ENCODE measurements around the gene PTCD3.
A peak's percentile ranks its signal among the peaks of the same experiment; 100 is the strongest.

The PTCD3 gene

DNA sequence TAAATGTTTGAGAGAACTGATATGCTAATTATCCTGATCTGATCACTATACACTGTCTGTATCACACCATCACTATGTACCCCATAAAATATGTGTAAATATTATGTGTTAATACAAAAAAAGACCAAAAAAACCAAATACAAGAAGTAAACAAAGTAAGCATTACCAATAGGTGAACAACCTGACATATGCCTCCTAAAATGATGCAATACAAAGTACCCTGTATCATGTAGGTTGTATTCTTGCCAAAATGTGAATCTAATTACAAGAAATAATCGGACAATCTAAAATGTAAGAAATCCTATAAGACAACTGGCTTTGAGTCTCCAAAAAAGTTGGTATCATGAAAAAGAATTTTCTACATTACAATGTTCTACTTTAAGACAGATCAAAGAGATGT lies 8.1 kb upstream of the PTCD3 start:
- Histone ChIP-seq H4K20me1 (ENCODE audit: insufficient read depth) (0 out of 2 replicates have a peak, but pooled peaks cover 9% of the 10 kb centered on the region), H3K4me1 (ENCODE audit: low read depth, poor library complexity, severe bottlenecking) (peaks cover 3% of the 10 kb centered on the region), H3K4me2 (no peak overlapping the region), H3K27ac (no peak overlapping the region), H3K4me3 (IDR thresholded peaks at IDR 0.05; ENCODE audit: insufficient read depth, low read depth, low read length) (no peak overlapping the region), H3K79me2 (ENCODE audit: insufficient read depth, low read depth) (peaks cover 63% of the 10 kb centered on the region), H2AFZ (ENCODE audit: low read depth) (no peak overlapping the region), H3K27me3 (ENCODE audit: insufficient read depth, low read depth) (no peaks in the 10 kb centered on the region), H3K36me3 (ENCODE audit: insufficient read depth) (peaks cover 51% of the 10 kb centered on the region; the same call in 1 of the 2 replicates), H3K9ac (no peak overlapping the region)
- TF ChIP-seq, protein P1, sequence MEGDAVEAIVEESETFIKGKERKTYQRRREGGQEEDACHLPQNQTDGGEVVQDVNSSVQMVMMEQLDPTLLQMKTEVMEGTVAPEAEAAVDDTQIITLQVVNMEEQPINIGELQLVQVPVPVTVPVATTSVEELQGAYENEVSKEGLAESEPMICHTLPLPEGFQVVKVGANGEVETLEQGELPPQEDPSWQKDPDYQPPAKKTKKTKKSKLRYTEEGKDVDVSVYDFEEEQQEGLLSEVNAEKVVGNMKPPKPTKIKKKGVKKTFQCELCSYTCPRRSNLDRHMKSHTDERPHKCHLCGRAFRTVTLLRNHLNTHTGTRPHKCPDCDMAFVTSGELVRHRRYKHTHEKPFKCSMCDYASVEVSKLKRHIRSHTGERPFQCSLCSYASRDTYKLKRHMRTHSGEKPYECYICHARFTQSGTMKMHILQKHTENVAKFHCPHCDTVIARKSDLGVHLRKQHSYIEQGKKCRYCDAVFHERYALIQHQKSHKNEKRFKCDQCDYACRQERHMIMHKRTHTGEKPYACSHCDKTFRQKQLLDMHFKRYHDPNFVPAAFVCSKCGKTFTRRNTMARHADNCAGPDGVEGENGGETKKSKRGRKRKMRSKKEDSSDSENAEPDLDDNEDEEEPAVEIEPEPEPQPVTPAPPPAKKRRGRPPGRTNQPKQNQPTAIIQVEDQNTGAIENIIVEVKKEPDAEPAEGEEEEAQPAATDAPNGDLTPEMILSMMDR (conservative IDR thresholded peaks at IDR 0.05; ENCODE audit: low read depth, low read length), result no peak

DNA sequence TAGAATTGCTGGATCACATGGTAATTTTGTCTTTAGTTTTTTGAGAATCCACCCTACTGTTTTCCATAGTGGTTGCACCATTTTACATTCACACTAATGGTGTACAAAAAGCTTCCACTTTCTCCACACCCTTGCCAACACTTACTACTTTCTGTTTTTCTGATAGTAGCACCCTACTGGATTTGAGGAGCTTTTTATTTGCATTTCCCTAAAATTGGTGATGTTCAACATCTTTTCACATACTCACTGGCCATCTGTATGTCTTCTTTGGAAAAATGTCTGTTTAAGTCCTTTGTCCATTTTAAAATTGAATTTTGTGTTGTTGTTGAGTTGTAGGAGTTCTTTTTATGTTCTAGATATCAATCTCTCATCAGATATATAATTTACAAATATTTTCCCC lies 3.9 kb upstream of the PTCD3 start:
- Histone ChIP-seq H3K4me3 (IDR thresholded peaks at IDR 0.05; ENCODE audit: insufficient read depth, low read depth, low read length) (no peak overlapping the region), H2AFZ (ENCODE audit: low read depth) (no peak overlapping the region), H3K4me1 (ENCODE audit: low read depth, poor library complexity, severe bottlenecking) (peaks cover 19% of the 10 kb centered on the region), H3K79me2 (ENCODE audit: insufficient read depth, low read depth) (peaks cover 73% of the 10 kb centered on the region), H4K20me1 (ENCODE audit: insufficient read depth) (no peaks in the 10 kb centered on the region), H3K36me3 (ENCODE audit: insufficient read depth) (peaks cover 32% of the 10 kb centered on the region; the same call in 1 of the 2 replicates), H3K9ac (no peak overlapping the region), H3K27ac (no peak overlapping the region), H3K27me3 (ENCODE audit: insufficient read depth, low read depth) (no peaks in the 10 kb centered on the region), H3K4me2 (no peak overlapping the region)
- TF ChIP-seq, protein P1 (conservative IDR thresholded peaks at IDR 0.05; ENCODE audit: low read depth, low read length), result no peak

DNA sequence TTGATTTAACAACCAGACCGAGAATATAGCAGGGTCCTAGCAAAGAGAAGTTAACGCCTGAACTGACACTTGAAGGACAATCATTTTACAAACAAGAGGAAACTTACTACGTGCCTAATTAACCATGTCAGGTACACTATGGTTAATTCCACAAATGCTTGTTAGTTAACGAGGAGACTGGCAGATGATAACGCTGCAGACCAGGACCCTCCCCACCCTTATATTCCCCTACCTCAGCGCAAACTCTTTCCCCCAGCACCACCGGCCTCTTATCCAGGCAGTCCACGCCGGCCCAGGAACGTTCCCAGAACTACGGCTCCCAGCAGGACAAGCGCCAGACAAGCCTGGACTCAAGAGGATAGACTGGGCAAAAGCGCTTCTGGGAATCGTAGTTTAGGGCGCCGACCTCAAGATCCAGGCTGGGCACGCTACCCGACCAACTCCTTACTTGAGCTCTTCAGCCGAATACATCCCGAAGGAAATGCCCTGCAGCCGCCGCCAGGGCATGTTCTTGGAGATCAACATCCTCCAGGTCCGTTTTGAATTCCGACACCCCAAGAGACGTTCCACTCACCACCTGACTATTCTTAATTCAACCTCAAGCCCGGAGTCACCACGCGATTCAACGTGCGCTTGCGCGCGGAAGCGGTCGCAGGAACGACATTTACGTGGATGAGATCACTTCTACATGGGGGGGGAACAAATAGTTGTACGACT lies 625 bp upstream of the PTCD3 start, which contains the start of gene POLR1A:
Gene POLR1A, minus strand, starts transcription at position 635 of the 717 bp plus-strand sequence. Its CDS starts 110 bp downstream, at position 525.
- Histone ChIP-seq H3K4me3 (IDR thresholded peaks at IDR 0.05; ENCODE audit: insufficient read depth, low read depth, low read length) (peak within 1 kb of the TSS; percentile 80), H3K4me2 (peak within 1 kb of the TSS; percentile 92), H3K36me3 (ENCODE audit: insufficient read depth) (peaks cover 25% of the 10 kb centered on the region; the same call in 1 of the 2 replicates), H3K27ac (peak within 1 kb of the TSS; percentile 51), H3K79me2 (ENCODE audit: insufficient read depth, low read depth) (peaks cover 92% of the 10 kb centered on the region), H3K4me1 (ENCODE audit: low read depth, poor library complexity, severe bottlenecking) (peaks cover 34% of the 10 kb centered on the region), H3K27me3 (ENCODE audit: insufficient read depth, low read depth) (no peaks in the 10 kb centered on the region), H2AFZ (ENCODE audit: low read depth) (peak within 1 kb of the TSS; percentile 40), H3K9ac (peak within 1 kb of the TSS; percentile 78), H4K20me1 (ENCODE audit: insufficient read depth) (no peaks in the 10 kb centered on the region)
- TF ChIP-seq, protein P1 (conservative IDR thresholded peaks at IDR 0.05; ENCODE audit: low read depth, low read length), result no peak

DNA sequence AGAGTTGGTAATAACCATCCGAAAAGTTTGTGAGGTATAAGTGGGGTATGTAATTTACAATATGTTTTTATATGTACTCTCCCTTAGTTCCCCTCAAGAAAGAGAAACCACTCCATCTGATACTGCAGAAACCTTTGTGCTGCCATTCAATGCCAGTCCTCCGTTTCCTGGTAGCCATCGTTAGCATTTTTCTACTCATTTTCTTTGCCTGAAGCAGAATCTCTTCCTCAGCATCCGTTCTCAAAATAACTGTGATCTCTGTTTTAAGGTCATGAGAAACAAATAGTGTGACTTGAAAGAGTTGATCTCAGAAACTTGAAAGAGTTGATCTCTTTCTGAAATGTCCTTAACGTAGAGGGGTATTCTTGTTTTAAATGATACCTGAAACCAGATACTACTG lies 996 bp downstream of the PTCD3 start:
- Histone ChIP-seq H3K79me2 (ENCODE audit: insufficient read depth, low read depth) (peaks cover 80% of the 10 kb centered on the region), H3K4me2 (peak overlapping the region; percentile 67), H3K9ac (peak overlapping the region; percentile 78; the same call in 1 of the 2 replicates), H3K4me3 (IDR thresholded peaks at IDR 0.05; ENCODE audit: insufficient read depth, low read depth, low read length) (peak overlapping the region; percentile 80), H3K36me3 (ENCODE audit: insufficient read depth) (peaks cover 23% of the 10 kb centered on the region; the same call in 1 of the 2 replicates), H3K27ac (no peak overlapping the region), H2AFZ (ENCODE audit: low read depth) (no peak overlapping the region), H3K4me1 (ENCODE audit: low read depth, poor library complexity, severe bottlenecking) (peaks cover 34% of the 10 kb centered on the region), H3K27me3 (ENCODE audit: insufficient read depth, low read depth) (no peaks in the 10 kb centered on the region), H4K20me1 (ENCODE audit: insufficient read depth) (no peaks in the 10 kb centered on the region)
- TF ChIP-seq, protein P1 (conservative IDR thresholded peaks at IDR 0.05; ENCODE audit: low read depth, low read length), result no peak

Measured in KMS-11 (cell line).